DOHH2 (cell line): ENCODE results near the gene EPN2.

Experiments used
- H3F3A ChIP-seq: fragments of 200-600 bp; sonication (generic), shearing (Covaris generic); 2 replicates; pipeline ENCODE4 v1.6.0; 2016; ENCODE audit warnings: antibody characterized with exemption, mild to moderate bottlenecking; ENCODE audit not compliant: control insufficient read depth, insufficient read depth
- H3K27ac ChIP-seq: fragments of 200-600 bp; sonication (generic); 2 replicates; pipeline ENCODE4 v1.5.1; 2014; ENCODE audit warnings: low read depth, mild to moderate bottlenecking, low read length, moderate library complexity
- H3K27me3 ChIP-seq: fragments of 200-600 bp; sonication (generic); 2 replicates; pipeline ENCODE4 v1.6.1; 2014; ENCODE audit warnings: mild to moderate bottlenecking, low read length, mixed read lengths; ENCODE audit not compliant: control insufficient read depth
- H3K36me3 ChIP-seq: fragments of 200-600 bp; sonication (generic); 2 replicates; pipeline ENCODE4 v1.6.1; 2014; ENCODE audit warnings: mild to moderate bottlenecking, low read length, moderate library complexity, mixed read lengths; ENCODE audit not compliant: control insufficient read depth
- H3K4me1 ChIP-seq: fragments of 200-600 bp; sonication (generic); 2 replicates; pipeline ENCODE4 v1.6.1; 2014; ENCODE audit warnings: mild to moderate bottlenecking, low read length, mixed read lengths; ENCODE audit not compliant: control insufficient read depth
- H3K4me2 ChIP-seq: fragments of 200-600 bp; sonication (generic); 2 replicates; pipeline ENCODE4 v1.6.0; 2014; ENCODE audit warnings: mild to moderate bottlenecking, low read length, moderate library complexity
- H3K4me3 ChIP-seq: fragments of 200-600 bp; sonication (generic); 2 replicates; pipeline ENCODE4 v1.5.1; 2014; ENCODE audit warnings: mild to moderate bottlenecking, low read length, mixed read lengths
- H3K79me2 ChIP-seq: fragments of 200-600 bp; sonication (generic); 2 replicates; pipeline ENCODE4 v1.6.1; 2014; ENCODE audit warnings: mild to moderate bottlenecking, low read length, mixed read lengths; ENCODE audit not compliant: control insufficient read depth
- H3K9me2 ChIP-seq: fragments of 200-600 bp; sonication (generic); replicated peaks from 2 replicates; pipeline ENCODE4 v1.6.1; 2014; ENCODE audit warnings: mild to moderate bottlenecking, low read length, mixed read lengths; ENCODE audit not compliant: control insufficient read depth
- H3K9me3 ChIP-seq: fragments of 200-600 bp; sonication (generic); 2 replicates; pipeline ENCODE4 v1.6.1; 2014; ENCODE audit warnings: antibody characterized with exemption, low read length, mixed read lengths; ENCODE audit not compliant: control insufficient read depth, insufficient read depth
- H4K20me1 ChIP-seq: fragments of 200-600 bp; sonication (generic); 2 replicates; pipeline ENCODE4 v1.6.0; 2014; ENCODE audit warnings: low read depth, mild to moderate bottlenecking, antibody characterized with exemption, low read length, moderate library complexity; ENCODE audit not compliant: control insufficient read depth, insufficient read depth
- EZH2phosphoT487 ChIP-seq: fragments of 200-600 bp; sonication (generic); IDR thresholded peaks from 2 replicates; pipeline ENCODE4 v1.6.1; 2017; ENCODE audit warnings: borderline replicate concordance, mild to moderate bottlenecking, antibody characterized with exemption, low read length, moderate library complexity, mixed read lengths
- TF ChIP-seq, protein P1 (sequence below): fragments of 200-600 bp; sonication (generic); IDR thresholded peaks from one replicate; pipeline ENCODE4 v1.5.1; 2014; ENCODE audit warnings: antibody characterized with exemption, mild to moderate bottlenecking, low read depth, low read length; ENCODE audit not compliant: poor library complexity, severe bottlenecking

The EPN2 gene

DNA sequence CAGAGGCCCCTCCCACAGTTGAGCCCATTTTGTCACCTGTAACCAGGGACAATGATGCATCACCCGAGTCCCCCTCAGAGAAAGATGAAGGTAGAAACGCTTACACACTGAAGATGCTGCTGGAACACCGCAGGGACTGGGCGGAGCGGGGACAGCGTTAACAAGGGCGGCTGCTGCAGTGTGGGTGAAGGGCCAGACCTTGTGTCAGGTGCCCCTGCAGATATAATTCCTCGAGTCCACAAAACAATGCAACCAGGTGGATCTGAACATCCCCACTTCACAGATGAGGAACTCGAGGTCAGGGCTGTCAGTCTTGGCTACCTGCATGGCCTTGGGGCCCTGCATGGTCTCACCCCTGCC, 134.8 kb downstream of the EPN2 start:
- Histone ChIP-seq H3K4me1 (peaks cover 3% of the 10 kb centered on the region), H3K4me3 (no peak overlapping the region), H3F3A (peaks cover 6% of the 10 kb centered on the region), H4K20me1 (no peaks in the 10 kb centered on the region), H3K4me2 (no peak overlapping the region), H3K27me3 (no peaks in the 10 kb centered on the region), H3K36me3 (no peaks in the 10 kb centered on the region), H3K9me3 (no peaks in the 10 kb centered on the region), H3K79me2 (peaks cover 6% of the 10 kb centered on the region; the same call in 1 of the 2 replicates), H3K27ac (no peak overlapping the region), H3K9me2 (no peaks in the 10 kb centered on the region)
- no peak for TF ChIP-seq EZH2phosphoT487
- TF ChIP-seq, protein P1, sequence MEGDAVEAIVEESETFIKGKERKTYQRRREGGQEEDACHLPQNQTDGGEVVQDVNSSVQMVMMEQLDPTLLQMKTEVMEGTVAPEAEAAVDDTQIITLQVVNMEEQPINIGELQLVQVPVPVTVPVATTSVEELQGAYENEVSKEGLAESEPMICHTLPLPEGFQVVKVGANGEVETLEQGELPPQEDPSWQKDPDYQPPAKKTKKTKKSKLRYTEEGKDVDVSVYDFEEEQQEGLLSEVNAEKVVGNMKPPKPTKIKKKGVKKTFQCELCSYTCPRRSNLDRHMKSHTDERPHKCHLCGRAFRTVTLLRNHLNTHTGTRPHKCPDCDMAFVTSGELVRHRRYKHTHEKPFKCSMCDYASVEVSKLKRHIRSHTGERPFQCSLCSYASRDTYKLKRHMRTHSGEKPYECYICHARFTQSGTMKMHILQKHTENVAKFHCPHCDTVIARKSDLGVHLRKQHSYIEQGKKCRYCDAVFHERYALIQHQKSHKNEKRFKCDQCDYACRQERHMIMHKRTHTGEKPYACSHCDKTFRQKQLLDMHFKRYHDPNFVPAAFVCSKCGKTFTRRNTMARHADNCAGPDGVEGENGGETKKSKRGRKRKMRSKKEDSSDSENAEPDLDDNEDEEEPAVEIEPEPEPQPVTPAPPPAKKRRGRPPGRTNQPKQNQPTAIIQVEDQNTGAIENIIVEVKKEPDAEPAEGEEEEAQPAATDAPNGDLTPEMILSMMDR = no peak

DNA sequence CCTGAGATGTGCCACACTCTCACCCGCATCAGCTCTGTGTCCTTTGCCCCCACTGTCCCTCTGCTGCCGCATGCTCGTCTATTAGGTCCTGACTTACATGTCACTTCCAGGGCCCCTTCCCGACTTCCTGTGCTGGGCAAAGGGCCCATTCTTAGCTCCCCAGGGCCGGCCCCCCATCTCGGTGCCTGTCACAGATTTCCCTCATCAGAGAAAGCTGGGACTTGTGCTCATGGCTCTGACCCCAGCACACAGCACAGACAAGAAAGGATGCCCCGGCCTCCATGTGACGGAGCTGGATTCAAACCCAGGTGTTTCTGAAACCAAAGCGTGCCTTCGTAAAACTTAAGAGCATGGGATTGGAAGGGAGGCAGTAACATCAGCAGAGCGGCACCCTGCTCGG, 135.3 kb downstream of the EPN2 start:
- H3K79me2 ChIP-seq = peaks cover 7% of the 10 kb centered on the region; the same call in 1 of the 2 replicates
- peaks cover 5% of the 10 kb centered on the region for H3K4me1 ChIP-seq
- H3F3A ChIP-seq = peaks cover 10% of the 10 kb centered on the region
- H3K27ac ChIP-seq = no peak overlapping the region
- H3K4me2 ChIP-seq = no peak overlapping the region
- no peaks in the 10 kb centered on the region for H3K9me3 ChIP-seq
- H3K27me3 ChIP-seq = no peaks in the 10 kb centered on the region
- no peaks in the 10 kb centered on the region for H4K20me1 ChIP-seq
- H3K36me3 ChIP-seq = no peaks in the 10 kb centered on the region
- TF ChIP-seq EZH2phosphoT487 = no peak
- TF ChIP-seq, protein P1 = no peak
- no peak overlapping the region for H3K4me3 ChIP-seq
- H3K9me2 ChIP-seq = no peaks in the 10 kb centered on the region

DNA sequence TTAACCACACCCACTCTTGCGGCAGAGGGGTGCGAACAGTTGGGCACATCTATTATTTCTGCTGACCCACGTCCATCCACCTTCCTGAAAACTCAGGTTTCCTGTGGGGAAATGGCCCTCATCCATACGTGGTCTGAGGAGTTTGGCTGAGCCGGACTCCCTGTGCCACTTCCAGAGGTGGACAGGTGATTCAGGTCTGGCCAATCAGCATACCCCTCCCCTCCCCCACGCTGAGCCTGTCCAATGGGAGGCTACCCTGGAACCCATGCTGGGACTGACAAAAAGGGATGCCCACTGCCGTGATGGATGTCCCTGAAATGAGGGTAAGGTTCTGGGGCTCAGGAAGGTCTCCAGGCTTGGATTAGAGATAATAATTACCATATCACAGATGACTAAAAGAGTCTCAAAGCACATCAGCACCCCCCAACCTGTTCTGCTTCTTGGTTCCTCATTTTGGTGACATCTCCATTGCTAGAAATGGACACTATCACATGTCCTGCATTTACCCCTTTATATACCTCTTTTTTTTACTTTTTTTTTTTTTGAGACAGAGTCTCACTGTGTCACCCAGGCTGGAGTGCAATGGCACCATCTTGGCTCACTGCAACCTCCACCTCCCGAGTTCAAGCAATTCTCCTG, 135.8 kb downstream of the EPN2 start:
- TF ChIP-seq EZH2phosphoT487 = no peak
- TF ChIP-seq, protein P1 = no peak

More for the DNA sequence above, 135.8 kb downstream of the EPN2 start:
- peaks cover 7% of the 10 kb centered on the region; the same call in 1 of the 2 replicates for H3K79me2 ChIP-seq
- no peaks in the 10 kb centered on the region for H3K9me2 ChIP-seq
- no peak overlapping the region for H3K4me2 ChIP-seq
- H3F3A ChIP-seq = peaks cover 11% of the 10 kb centered on the region
- H3K36me3 ChIP-seq = no peaks in the 10 kb centered on the region
- H4K20me1 ChIP-seq = no peaks in the 10 kb centered on the region
- peaks cover 5% of the 10 kb centered on the region for H3K4me1 ChIP-seq
- H3K27ac ChIP-seq = no peak overlapping the region
- no peaks in the 10 kb centered on the region for H3K27me3 ChIP-seq
- H3K4me3 ChIP-seq = no peak overlapping the region
- H3K9me3 ChIP-seq = no peaks in the 10 kb centered on the region
